ENCODE measurements around the gene WDTC1. TPM values are rescaled to one million over a fixed set of nuclear protein-coding genes. Genes with fewer than 3 reads are reported as not detected.
"Not testable (repeated sequence)": the region's sequence is repeated elsewhere in the genome, so short reads cannot be mapped to it uniquely, and the experiment has no call there.

WDTC1 gene
- total RNA-seq, 1 experiment from 2014 or later = 23.7 TPM

- H3K9ac ChIP-seq (ENCODE audit: low read length) = no peak overlapping the region
- H3K79me2 ChIP-seq (ENCODE audit: low read length) = no peaks in the 10 kb centered on the region
- H3K9me2 ChIP-seq (replicated peaks; ENCODE audit: low read length) = no peaks in the 10 kb centered on the region
- POLR2A ChIA-PET (ENCODE audit: unreplicated experiment) = no interaction called here
- H2AFZ ChIP-seq (ENCODE audit: low read length) = no peak overlapping the region
- CTCF ChIA-PET = no interaction called here
- H3K36me3 ChIP-seq (ENCODE audit: low read depth, low read length) = no peaks in the 10 kb centered on the region
- no peak overlapping the region for H3K4me2 ChIP-seq (ENCODE audit: low read length)
- TF ChIP-seq CTCF (conservative IDR thresholded peaks at IDR 0.05; ENCODE audit: low read depth, low read length) (no peak), EZH2phosphoT487 (IDR thresholded peaks at IDR 0.05; ENCODE audit: borderline replicate concordance, low read length) (no peak), EZH2 (IDR thresholded peaks at IDR 0.05; ENCODE audit: low read length, unreplicated experiment) (no peak)
- H3K4me3 ChIP-seq (ENCODE audit: low read length) = no peak overlapping the region
- no TSS peak for BruUV-seq (replicated peaks)
- no peaks in the 10 kb centered on the region for H4K20me1 ChIP-seq (ENCODE audit: low read length)
- no peaks in the 10 kb centered on the region for H3K27me3 ChIP-seq (ENCODE audit: low read length)
- H3K4me1 ChIP-seq (ENCODE audit: insufficient read depth, low read length) = no peaks in the 10 kb centered on the region
- ATAC-seq (no peak), DNase-seq (no peak)
- no peaks in the 10 kb centered on the region for H3F3A ChIP-seq (ENCODE audit: low read length, unreplicated experiment)
- H3K9me3 ChIP-seq (ENCODE audit: low read length) = no peaks in the 10 kb centered on the region
- intact Hi-C loops (cut with micrococcal nuclease) = no loop called here
- H3K27ac ChIP-seq (ENCODE audit: low read length) = no peak overlapping the region
Observed at GRCh38 chr1:27217401-27217800, 17.0 kb upstream of the WDTC1 start.

DNA sequence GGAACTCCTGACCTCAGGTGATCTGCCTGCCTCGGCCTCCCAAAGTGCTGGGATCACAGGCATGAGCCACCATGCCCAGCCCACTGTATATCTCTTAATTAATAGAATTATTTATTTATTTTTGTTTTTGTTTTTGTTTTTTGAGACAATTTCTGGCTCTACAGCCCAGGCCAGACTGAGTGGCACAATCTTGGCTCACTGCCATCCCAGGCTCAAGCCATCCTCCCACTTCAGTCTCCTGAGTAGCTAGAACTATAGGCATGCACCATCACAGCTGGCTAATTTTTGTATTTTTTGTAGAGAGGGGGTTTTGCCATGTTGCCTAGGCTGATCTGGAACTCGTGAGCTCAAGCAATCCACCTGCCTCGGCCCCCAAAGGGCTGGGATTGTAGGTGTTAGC is 15.7 kb upstream of the WDTC1 start:
- no TSS peak for BruUV-seq (replicated peaks)
- ATAC-seq = no peak
- Histone ChIP-seq H3K27ac (ENCODE audit: low read length) (no peak overlapping the region), H2AFZ (ENCODE audit: low read length) (no peak overlapping the region), H3K9me3 (ENCODE audit: low read length) (no peaks in the 10 kb centered on the region), H3K36me3 (ENCODE audit: low read depth, low read length) (no peaks in the 10 kb centered on the region), H3K4me1 (ENCODE audit: insufficient read depth, low read length) (no peaks in the 10 kb centered on the region), H3K27me3 (ENCODE audit: low read length) (no peaks in the 10 kb centered on the region), H3F3A (ENCODE audit: low read length, unreplicated experiment) (no peaks in the 10 kb centered on the region), H3K4me2 (ENCODE audit: low read length) (no peak overlapping the region), H3K9ac (ENCODE audit: low read length) (no peak overlapping the region), H4K20me1 (ENCODE audit: low read length) (no peaks in the 10 kb centered on the region), H3K4me3 (ENCODE audit: low read length) (no peak overlapping the region), H3K9me2 (replicated peaks; ENCODE audit: low read length) (no peaks in the 10 kb centered on the region), H3K79me2 (ENCODE audit: low read length) (no peaks in the 10 kb centered on the region)
- no peak for DNase-seq
- TF ChIP-seq CTCF (conservative IDR thresholded peaks at IDR 0.05; ENCODE audit: low read depth, low read length) (no peak), EZH2phosphoT487 (IDR thresholded peaks at IDR 0.05; ENCODE audit: borderline replicate concordance, low read length) (no peak), EZH2 (IDR thresholded peaks at IDR 0.05; ENCODE audit: low read length, unreplicated experiment) (no peak)
- intact Hi-C loops (cut with micrococcal nuclease) = no loop called here
- CTCF ChIA-PET = no interaction called here
- POLR2A ChIA-PET (ENCODE audit: unreplicated experiment) = no interaction called here

DNA sequence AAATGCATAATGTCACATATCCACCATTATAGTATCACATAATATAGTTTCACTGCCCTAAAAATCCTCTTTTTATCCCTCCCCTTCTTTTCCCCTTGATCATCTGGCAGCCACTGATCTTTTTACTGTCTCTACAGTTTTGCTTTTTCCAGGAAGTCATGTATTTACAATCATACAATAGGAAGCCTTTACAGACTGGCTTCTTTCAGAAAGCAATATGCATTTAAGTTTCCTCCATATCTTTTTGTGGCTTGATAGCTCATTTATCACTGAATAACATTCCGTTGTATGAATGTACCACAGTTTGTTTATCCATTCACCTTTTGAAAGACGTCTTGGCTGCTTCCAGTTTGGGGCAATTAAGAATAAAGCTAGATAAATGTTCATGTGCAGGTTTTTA is 14.3 kb upstream of the WDTC1 start:
- no peaks in the 10 kb centered on the region for H3K79me2 ChIP-seq (ENCODE audit: low read length)
- CTCF ChIA-PET = interaction anchor here (0.6 kb wide), 2 partner anchors 143 to 1360 kb away, joined by 3 to 6 read pairs; no protein-coding TSS in a partner anchor
- no TSS peak for BruUV-seq (replicated peaks)
- intact Hi-C loops (cut with micrococcal nuclease) = no loop called here
- no peak overlapping the region for H3K4me3 ChIP-seq (ENCODE audit: low read length)
- H3K9me2 ChIP-seq (replicated peaks; ENCODE audit: low read length) = no peaks in the 10 kb centered on the region
- DNase-seq = no peak
- POLR2A ChIA-PET (ENCODE audit: unreplicated experiment) = interaction anchor here (0.6 kb wide), 1 partner anchor 65 kb away, joined by 3 read pairs; the partner anchor contains the start of gene SLC9A1
- H4K20me1 ChIP-seq (ENCODE audit: low read length) = no peaks in the 10 kb centered on the region
- no peaks in the 10 kb centered on the region for H3K9me3 ChIP-seq (ENCODE audit: low read length)
- H2AFZ ChIP-seq (ENCODE audit: low read length) = no peak overlapping the region
- no peak overlapping the region for H3K9ac ChIP-seq (ENCODE audit: low read length)
- no peak overlapping the region for H3K27ac ChIP-seq (ENCODE audit: low read length)
- TF ChIP-seq EZH2phosphoT487 (IDR thresholded peaks at IDR 0.05; ENCODE audit: borderline replicate concordance, low read length) (no peak), EZH2 (IDR thresholded peaks at IDR 0.05; ENCODE audit: low read length, unreplicated experiment) (no peak), CTCF (conservative IDR thresholded peaks at IDR 0.05; ENCODE audit: low read depth, low read length) (no peak)
- H3K4me1 ChIP-seq (ENCODE audit: insufficient read depth, low read length) = no peaks in the 10 kb centered on the region
- no peak overlapping the region for H3K4me2 ChIP-seq (ENCODE audit: low read length)
- H3K36me3 ChIP-seq (ENCODE audit: low read depth, low read length) = no peaks in the 10 kb centered on the region
- no peaks in the 10 kb centered on the region for H3F3A ChIP-seq (ENCODE audit: low read length, unreplicated experiment)
- no peaks in the 10 kb centered on the region for H3K27me3 ChIP-seq (ENCODE audit: low read length)
- ATAC-seq = no peak

DNA sequence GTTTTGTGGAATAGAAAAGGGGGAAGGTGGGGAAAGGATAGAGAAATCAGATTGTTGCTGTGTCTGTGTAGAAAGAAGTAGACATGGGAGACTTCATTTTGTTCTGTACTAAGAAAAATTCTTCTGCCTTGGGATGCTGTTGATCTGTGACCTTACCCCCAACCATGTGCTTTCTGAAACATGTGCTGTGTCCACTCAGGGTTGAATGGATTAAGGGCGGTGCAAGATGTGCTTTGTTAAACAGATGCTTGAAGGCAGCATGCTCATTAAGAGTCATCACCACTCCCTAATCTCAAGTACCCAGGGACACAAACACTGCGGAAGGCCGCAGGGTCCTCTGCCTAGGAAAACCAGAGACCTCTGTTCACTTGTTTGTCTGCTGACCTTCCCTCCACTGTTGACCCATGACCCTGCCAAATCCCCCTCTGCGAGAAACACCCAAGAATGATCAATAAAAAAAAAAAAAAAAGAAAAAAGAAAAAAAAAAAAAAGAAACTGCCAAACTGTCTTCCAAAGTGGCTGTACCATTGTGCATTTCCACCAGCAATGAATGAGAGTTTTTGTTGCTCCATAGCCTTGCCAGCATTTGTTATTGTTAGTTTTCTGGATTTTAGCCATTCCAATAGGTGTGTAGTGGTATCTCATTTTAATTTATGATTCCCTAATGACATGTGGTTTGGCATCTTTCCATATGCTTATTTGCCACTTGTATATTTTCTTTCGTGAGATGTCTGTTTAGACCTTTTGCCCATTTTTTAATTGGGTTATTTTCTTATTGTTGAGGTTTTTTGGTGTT is 13.5 kb upstream of the WDTC1 start:
- intact Hi-C loops (cut with micrococcal nuclease); H3K27me3 ChIP-seq (ENCODE audit: low read length); H3K9ac ChIP-seq (ENCODE audit: low read length); H3K9me3 ChIP-seq (ENCODE audit: low read length); ATAC-seq; BruUV-seq (replicated peaks); H3K4me3 ChIP-seq (ENCODE audit: low read length); H3F3A ChIP-seq (ENCODE audit: low read length, unreplicated experiment); H3K4me2 ChIP-seq (ENCODE audit: low read length); H3K27ac ChIP-seq (ENCODE audit: low read length); H4K20me1 ChIP-seq (ENCODE audit: low read length); H3K9me2 ChIP-seq (replicated peaks; ENCODE audit: low read length); H2AFZ ChIP-seq (ENCODE audit: low read length); CTCF ChIA-PET; H3K4me1 ChIP-seq (ENCODE audit: insufficient read depth, low read length); H3K36me3 ChIP-seq (ENCODE audit: low read depth, low read length); DNase-seq; H3K79me2 ChIP-seq (ENCODE audit: low read length): not testable (repeated sequence)
- POLR2A ChIA-PET (ENCODE audit: unreplicated experiment) = interaction anchor here (0.6 kb wide), 1 partner anchor 66 kb away, joined by 3 read pairs; the partner anchor contains the start of gene SLC9A1
